HG03432 (cell line): ENCODE measurements around the gene NLGN1.

Experiments used
- ATAC-seq: cut with Tn5 transposase; IDR thresholded peaks from one replicate; pipeline ENCODE4 v1.9.1; 2021; ENCODE audit warnings: mild to moderate bottlenecking, moderate library complexity; ENCODE audit not compliant: unreplicated experiment

The NLGN1 gene

DNA sequence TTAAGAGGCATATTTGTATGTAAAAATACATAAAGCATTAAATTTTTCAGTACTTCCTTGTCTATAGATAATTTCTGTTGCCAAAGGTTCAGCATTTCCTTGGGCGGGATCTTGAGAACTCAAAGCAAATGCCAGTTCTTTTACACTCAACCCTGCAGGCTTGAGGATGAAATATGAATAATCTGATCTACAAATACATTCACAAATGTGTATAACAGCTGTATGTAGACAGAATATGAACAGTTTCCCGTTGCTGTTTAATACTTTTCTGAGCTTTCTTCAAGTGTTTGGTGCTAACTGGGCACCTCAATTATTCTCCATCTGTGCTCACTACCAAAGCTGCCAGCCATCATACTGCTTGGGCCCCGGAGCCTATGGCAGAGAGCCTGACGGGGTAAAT, 661.3 kb downstream of the NLGN1 start:
- ATAC-seq, result no peak

DNA sequence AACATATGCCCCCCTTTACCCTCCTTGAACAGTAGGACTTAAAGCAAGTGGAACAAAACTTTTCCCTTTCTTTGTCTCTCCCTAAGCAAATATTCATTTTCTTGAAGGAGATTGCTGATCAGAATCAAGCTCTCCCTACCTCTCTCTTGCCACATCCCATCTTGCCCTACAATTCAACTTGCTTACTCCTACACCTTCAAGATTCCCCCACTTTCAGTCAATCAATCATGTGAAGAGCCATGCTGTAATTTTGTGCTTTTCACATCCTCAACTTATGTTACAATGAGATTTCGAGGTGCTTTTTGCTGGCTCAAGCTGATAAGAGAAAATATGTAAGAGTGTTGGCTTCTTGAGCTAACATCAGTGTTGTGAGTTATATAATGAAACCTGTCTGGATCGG, 662.9 kb downstream of the NLGN1 start:
- ATAC-seq, result no peak

DNA sequence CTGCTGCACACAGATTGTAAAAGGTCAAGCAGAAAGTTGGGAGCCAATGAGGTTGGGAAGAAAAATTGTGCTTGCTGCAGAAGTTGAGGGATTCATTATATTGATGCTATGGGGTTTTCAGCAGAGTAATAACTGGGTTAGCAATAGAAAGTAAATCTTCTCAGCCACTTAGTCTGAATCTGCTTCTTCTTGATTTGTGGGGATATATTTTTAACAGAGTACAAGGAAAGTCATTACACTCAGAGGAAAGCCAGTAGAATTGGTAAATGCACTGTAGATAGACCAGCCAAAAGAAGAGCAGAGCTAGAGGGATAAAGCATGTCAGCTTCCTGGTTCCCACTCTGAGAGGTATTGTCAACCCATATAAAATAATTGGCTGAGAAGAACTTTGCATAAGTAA, 663.6 kb downstream of the NLGN1 start:
- ATAC-seq, result no peak

DNA sequence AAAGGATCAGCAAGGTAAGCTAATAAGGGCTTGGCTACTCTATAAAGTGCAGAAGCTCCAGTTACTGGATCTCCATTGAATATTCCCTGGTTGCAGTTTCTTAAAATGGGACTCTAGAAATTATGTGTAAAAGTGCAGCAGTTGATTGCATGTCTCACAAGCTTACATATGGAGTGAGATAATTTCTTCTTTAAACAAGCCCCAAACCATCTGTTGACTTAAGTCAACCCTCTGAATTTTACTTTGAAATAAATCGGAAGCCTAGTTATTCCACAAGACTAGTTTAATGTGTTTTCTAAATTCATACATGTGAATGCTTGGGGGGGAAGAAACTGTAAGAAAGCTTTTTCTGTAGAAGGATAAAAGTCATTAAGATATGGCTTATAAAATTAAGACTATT, 664.2 kb downstream of the NLGN1 start:
- no peak for ATAC-seq

DNA sequence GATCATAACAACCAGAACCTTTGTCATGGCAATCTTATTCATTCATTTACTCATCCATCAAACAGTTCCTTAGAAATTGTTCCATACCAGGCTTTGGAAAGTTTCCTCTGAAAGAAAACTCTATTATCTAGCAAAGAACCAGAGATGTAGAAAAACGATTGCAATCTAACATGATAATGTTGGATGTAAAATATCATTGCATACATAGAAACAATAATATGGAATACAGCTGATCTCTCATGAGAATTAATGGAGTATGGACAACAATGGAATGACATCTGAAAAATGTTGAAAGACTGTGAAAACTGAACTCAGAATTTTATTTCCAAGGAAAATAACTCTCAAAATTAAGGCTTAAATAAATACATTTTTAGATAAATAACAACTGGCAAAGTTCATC, 665.4 kb downstream of the NLGN1 start:
- ATAC-seq, result no peak

DNA sequence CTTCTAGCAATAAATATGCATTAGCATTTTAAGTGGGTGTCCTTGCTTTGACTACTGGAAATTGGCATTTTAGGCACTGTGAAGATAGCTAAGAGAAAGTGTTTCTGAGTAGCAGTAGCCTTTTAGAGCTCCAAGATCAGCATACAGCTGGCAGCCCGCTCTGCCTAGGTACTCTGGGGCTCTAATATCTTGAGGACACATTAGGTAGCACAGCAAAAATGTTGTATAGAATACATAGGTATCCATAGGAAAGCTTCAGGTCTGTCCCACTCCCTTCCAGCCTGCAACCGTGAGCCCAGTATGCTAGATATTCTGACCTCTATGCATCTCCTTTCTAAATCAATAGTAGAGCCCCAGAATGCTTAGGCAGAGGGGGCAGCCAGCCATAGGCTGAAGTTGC, 670.5 kb downstream of the NLGN1 start:
- no peak for ATAC-seq

DNA sequence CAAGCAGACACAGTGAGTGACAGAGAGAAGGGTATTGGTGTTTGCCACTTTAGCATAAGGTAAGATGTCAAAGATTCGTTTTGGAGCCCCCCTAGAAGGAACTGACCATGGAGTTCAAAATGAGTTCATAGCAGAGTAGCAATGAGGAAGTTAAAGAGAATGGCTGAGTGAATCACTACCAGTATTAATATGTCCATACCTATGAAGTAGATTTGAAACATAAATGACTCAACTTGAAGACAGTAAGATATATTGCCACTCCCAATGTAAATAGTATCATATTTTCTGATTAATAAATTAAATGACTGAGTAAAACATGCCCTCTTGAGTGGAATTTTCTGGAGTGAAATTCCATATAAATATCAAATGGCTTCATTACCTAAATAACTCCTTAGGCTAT, 675.1 kb downstream of the NLGN1 start:
- ATAC-seq, result no peak

DNA sequence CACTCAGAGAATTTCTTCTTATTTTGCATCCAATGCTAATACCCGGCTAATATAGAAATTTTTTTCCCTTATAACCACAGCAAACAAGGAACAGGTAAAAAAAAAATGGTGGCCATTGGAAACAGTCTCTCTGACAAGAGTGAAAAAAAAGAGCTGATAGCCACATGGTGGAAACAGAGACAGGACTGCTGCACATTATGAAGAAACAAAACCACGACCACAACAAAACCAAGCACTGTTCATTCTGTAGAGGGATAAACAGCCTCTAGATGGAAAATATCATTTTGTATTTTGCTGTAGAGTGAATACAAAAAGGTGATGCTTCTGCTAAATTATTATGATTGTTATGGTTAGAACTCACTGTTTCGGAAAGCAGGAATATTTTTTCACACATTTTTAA, 686.2 kb downstream of the NLGN1 start:
- ATAC-seq, result no peak

DNA sequence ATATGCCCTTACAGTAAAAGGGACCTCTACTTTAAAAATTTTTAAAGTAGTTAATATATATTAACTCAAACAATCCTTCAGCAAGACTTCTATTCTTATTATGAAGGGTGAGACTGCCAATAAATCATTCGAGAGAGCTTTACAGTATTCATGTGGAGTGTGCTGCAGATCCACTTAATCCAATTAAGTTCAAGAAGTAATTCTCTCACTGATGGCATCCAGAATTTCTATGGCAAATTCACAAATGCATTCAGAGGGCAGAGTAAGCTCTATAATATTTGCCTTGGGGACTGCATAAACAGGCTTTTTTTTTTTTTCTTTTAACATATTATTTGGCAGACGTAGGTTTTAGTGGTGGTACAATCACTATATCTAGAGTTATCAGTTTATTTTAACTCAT, 692.0 kb downstream of the NLGN1 start:
- ATAC-seq, result no peak

DNA sequence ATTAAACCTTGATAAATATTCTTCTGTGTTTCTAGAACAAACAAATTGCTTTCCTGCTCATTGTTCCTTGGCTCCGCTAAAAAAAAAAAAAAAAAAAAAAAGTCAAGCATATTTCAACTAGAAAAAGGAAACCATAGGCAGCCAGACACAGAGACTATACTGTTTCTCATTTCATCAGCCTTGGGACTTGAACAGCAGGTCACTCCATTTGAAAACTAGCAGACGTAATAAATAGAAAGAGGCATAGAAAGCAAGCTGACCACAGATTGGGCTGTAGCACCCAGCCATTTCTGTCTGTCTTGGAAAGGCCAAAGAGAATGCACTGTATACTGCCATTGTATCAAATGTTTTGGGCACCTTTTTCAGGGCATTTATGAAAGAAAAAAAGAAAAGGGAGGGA, 697.1 kb downstream of the NLGN1 start:
- ATAC-seq, result no peak

DNA sequence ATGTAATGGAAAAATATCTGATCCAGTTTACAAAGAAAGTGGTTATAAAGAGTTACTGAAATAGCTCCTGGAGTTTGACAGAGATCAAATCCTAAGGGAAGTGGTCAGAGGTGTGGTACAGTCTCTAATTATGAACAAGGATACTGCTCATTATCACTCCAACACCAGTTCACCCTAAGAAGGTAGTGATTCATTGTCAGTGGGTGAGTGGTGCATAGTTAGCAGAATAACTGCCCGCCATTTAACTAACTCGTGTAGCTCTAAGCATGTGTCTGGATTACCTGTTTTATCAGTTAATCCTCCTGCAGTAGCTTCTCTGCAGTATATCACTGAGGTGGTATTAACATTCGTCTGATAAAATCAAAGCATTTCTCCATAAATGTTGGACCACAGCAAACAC, 700.1 kb downstream of the NLGN1 start:
- ATAC-seq, result no peak

DNA sequence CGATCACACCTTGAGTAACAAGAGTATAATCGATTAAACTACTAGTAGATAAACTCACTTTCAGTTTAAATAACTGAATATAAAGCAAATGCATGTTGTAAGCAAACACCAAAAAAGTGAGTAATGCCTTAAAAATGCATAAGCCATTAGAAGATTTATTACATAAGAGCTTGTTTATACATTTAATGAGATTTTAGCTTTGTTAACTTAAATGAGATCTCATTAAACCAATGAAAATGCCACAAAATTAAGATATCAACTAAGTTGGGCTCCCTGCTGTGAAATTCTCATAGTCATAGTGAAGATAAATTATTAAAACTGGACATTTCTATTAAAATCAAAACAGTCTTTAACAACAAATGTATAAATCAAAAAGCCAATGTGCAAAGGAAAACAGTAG, 701.2 kb downstream of the NLGN1 start:
- ATAC-seq, result no peak

DNA sequence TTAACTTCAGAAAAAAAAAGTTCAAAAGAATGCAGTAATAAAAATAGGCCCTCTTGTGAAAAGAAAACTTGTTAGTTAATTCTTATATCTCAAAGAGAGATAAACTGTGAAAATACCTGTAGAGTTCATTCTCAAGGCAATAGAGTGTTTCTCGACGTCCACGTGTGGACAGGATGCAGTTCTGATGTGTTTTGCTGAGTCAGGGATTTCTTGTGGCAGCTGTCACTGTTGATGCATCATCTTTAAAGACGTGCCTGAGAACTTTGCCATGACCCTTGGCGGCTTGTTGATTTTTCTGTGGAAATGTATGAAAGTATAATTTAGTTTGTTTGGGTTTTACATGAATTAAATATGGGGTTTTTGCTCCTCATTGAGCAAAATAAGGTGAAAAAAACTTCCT, 702.2 kb downstream of the NLGN1 start:
- no peak for ATAC-seq

DNA sequence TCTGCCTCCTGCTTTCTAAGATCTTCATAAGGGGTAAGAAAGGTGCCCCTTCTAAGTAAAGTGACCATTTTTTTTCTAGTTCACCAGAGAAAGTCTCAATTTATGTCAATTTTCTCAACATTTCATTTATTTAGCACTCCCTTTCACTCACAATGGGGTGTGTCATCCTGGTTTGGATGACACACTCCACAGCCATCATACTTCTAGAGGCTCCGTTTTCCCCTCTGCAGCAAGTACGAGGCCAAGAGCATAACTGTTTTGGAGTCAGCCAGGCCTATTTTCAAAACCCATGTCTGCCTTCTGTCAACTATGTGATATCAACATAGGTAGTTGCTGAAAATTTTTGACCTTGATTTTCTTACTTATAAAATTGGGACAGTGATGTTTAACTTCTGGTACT, 703.2 kb downstream of the NLGN1 start:
- peak; percentile 2 for ATAC-seq

DNA sequence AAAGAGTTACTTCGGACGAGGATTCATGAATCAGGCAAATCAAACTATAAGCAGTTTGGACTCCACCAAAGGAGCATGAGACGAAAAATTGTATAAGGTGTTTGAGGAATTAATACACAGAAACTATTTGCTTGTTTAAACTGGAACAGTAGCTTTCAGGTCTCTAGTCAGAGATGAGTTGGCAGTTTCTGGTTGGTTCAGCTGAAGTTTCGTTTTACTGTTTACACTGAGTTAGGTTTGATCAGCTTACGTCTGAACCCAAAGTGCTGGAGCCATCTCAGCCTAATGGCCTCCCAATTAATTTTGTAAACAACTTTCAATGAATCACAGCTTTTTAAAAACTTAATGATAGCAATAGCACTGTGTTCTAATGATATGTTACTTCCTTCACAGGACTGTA, 703.7 kb downstream of the NLGN1 start:
- ATAC-seq, result peak; percentile 95

DNA sequence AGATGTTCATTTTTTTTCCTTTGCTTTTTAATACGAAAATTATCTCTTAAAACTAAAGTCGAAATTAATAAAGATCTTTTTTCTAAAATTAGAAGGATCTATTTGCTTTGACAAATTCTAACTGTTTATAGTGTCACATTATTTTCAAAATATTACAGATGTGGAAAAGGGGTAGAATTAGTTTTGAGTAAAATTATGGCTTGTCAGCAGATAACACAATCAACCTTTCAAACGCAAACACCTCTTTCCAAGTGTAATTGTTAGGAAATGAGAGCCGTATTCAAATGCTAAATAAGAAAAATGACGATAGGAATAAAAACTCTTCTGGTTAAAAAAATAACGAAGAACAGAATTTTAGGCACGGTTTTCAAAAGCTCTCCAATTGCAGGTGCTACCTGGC, 704.7 kb downstream of the NLGN1 start:
- ATAC-seq, result no peak

DNA sequence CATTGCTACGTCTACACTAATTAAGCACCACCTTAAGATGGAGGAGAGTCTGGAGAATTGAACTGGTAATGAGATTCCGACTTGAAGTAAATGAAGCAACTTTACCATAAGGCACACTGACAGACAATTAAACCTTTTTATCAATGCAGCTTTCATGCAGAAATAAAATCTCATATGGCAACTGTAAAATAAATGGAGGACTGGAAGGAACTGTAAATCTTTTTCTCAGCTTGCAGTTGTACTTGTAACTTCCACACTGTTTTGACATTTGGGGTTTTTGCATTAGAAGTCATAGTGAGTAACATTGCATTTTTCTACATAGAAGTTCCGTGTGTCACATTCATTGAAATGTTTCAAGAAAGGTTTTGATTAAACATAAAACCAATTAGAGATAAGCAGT, 705.3 kb downstream of the NLGN1 start:
- no peak for ATAC-seq

DNA sequence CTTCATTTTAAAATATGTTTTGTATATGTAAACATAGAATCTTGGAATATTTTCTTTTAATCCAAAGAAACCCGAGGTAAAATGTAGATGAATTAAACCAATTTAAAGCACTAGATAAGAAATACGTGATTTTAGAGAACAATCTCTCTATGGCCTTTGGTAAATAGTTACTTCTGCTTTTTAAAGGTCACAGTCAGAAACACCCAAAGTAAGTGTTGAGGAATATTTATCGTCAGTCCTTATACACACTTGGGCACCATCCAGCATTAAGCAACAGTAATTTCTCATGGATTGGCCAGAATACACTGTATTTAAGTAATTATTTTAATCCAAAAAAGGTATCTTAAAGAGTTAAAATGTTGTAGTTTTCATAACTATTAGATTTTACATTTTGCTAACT, 713.2 kb downstream of the NLGN1 start:
- no peak for ATAC-seq

DNA sequence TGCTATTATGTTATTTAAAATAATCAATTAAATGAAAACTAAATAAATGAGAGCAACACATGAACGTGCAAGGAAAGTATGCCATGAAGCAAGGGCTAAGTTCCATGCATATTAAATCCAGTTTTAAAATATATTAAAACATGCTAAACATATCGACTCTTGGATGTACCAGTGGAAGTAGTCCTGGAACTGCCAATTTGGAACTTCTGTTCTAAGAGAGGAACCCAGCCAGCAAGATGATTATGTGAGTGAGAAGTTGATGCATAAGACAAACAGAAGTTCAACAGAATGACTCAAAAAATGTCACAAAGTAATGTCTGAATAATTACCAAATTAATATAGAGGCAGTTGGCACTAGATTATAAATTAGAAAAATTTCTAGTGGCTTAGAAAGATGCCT, 714.2 kb downstream of the NLGN1 start:
- ATAC-seq, result no peak

DNA sequence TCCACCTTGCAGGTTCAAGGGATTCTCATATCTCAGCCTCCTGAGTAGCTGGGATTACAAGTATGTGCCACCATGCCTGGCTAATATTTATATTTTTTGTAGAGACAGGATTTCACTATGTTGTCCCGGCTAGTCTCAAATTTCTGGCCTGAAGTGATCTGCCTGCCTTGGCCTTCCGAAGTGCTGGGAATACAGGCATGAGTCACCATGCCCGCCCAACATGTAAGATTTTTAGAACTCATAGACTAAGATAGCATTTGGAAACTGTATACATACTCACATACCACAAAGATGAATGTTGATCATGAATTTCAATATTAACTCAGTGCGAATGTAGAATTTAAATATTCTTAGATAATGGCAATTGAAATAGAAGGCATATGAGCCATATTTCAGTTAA, 718.9 kb downstream of the NLGN1 start:
- no peak for ATAC-seq

DNA sequence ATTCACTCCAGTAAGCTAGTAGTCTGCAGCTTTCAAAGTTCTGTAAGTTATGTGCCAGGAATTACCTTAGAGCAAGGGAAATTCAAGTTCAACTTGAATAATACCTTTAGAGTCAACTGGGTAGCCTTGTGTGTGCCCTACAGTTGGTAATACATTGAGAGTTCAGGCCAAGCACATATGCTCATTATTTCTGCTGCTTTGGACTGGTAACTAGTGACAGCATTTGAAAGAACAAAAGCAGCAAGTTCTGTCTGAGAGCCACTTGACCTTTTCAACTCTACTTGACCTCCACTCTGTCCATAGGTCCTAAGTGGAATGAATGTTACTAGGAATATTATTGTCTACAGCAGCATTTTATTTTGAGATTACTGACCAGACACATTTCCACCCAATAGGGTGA, 723.5 kb downstream of the NLGN1 start:
- ATAC-seq, result no peak

DNA sequence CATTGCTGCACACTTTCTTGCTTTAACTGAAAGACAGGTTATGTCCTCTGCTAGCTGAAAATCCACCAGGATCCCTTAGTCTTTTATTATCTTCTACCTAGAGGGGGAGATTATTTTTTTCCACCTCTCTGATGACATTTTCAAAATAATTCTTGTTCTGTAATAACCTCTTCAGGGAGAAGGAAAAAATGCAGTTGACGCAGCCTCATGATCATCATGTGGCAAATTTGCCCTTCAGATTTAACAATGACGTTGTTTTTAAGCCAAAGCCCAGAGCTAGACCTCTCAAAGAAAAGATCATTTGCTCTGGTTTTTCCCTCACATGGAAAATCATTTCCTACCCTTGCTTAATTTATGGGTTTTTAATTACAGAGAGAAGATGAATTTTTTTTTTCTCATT, 724.9 kb downstream of the NLGN1 start:
- ATAC-seq, result no peak

DNA sequence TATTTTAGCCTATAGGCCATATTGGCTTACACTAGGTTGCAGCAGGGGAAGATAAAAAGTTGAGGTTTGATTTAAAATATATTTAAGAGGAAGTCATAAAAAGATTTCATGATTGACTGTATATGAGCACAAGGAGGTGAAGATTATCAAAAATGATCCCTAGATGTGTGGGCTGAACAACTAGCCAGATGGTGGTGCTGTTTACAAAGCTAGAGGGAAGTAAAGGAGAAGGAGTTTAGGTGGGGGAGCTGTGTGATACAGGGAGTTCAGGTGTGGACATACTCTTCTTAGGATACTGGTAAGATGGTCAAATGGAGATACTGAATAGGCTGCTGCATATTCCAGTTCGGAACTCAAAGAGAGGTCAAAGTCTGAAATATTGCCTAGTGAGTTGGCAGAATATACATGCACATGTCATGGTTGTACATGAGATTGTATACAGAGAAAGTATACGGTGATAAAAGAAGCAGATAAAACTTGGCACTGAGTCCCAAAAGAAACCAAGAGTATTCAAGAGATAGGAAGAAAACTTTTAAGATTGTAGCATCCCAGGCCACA, 727.8 kb downstream of the NLGN1 start:
- ATAC-seq, result peak; percentile 49
